Loucy (cell line): ENCODE results near the gene SASH1.

Experiments used
- H2AFZ ChIP-seq: fragments of 200-600 bp; sonication (generic); 2 replicates; pipeline ENCODE4 v1.6.0; 2016; ENCODE audit warnings: antibody characterized with exemption, mild to moderate bottlenecking, low read length, moderate library complexity
- H3F3A ChIP-seq: fragments of 200-600 bp; 2 replicates; pipeline ENCODE4 v1.6.0; 2016; ENCODE audit warnings: antibody characterized with exemption, low read depth, mild to moderate bottlenecking
- H3K27me3 ChIP-seq: fragments of 200-600 bp; sonication (generic); 2 replicates; pipeline ENCODE4 v1.6.1; 2014; ENCODE audit warnings: low read length, mild to moderate bottlenecking; ENCODE audit not compliant: insufficient read depth, poor library complexity, severe bottlenecking
- H3K36me3 ChIP-seq: fragments of 200-600 bp; sonication (generic); 2 replicates; pipeline ENCODE4 v1.6.1; 2016; ENCODE audit warnings: low read length; ENCODE audit not compliant: insufficient read depth
- H3K4me1 ChIP-seq: fragments of 200-600 bp; sonication (generic); 2 replicates; pipeline ENCODE4 v1.5.1; 2014; ENCODE audit warnings: low read length, mild to moderate bottlenecking; ENCODE audit not compliant: insufficient read depth, poor library complexity, severe bottlenecking
- H3K4me2 ChIP-seq: fragments of 200-600 bp; sonication (generic); 2 replicates; pipeline ENCODE4 v1.6.0; 2014; ENCODE audit warnings: antibody characterized with exemption, low read length, low read depth, mild to moderate bottlenecking; ENCODE audit not compliant: poor library complexity, severe bottlenecking
- H3K4me3 ChIP-seq: fragments of 200-600 bp; sonication (generic); 2 replicates; pipeline ENCODE4 v1.5.1; 2014; ENCODE audit warnings: low read length, mild to moderate bottlenecking, mixed read lengths; ENCODE audit not compliant: poor library complexity, severe bottlenecking
- H3K79me2 ChIP-seq: fragments of 200-600 bp; sonication (generic); 2 replicates; pipeline ENCODE4 v1.6.1; 2014; ENCODE audit warnings: low read length; ENCODE audit not compliant: insufficient read depth
- H3K9ac ChIP-seq: fragments of 200-600 bp; sonication (generic); 2 replicates; pipeline ENCODE4 v1.6.0; 2014; ENCODE audit warnings: mild to moderate bottlenecking, low read depth, low read length, moderate library complexity; ENCODE audit not compliant: poor library complexity, severe bottlenecking
- H3K9me2 ChIP-seq: fragments of 200-600 bp; sonication (generic); replicated peaks from 2 replicates; pipeline ENCODE4 v1.6.1; 2016; ENCODE audit warnings: low read depth, low read length, mixed read lengths
- H3K9me3 ChIP-seq: fragments of 200-600 bp; sonication (generic); 2 replicates; pipeline ENCODE4 v1.6.1; 2014; ENCODE audit warnings: mild to moderate bottlenecking, antibody characterized with exemption, low read length, low read depth; ENCODE audit not compliant: insufficient read depth
- H4K20me1 ChIP-seq: fragments of 200-600 bp; sonication (generic); 2 replicates; pipeline ENCODE4 v1.6.0; 2014; ENCODE audit warnings: antibody characterized with exemption, low read length, mild to moderate bottlenecking; ENCODE audit not compliant: insufficient read depth, poor library complexity, severe bottlenecking
- CTCF ChIP-seq: fragments of 200-600 bp; sonication (generic); conservative IDR thresholded peaks from 2 replicates; pipeline ENCODE4 v1.5.1; 2014; ENCODE audit warnings: mild to moderate bottlenecking, antibody characterized with exemption, low read length
- EZH2phosphoT487 ChIP-seq: fragments of 200-600 bp; IDR thresholded peaks from 2 replicates; pipeline ENCODE4 v1.6.1; 2018; ENCODE audit warnings: antibody characterized with exemption, mild to moderate bottlenecking, moderate library complexity, borderline replicate concordance

Gene SASH1

GRCh38 chr6:148359228-148359627, 16.6 kb downstream of the SASH1 start:
- Histone ChIP-seq H3K9me3 (no peaks in the 10 kb centered on the region), H3F3A (no peaks in the 10 kb centered on the region), H2AFZ (no peak overlapping the region), H3K36me3 (no peaks in the 10 kb centered on the region), H3K4me1 (no peaks in the 10 kb centered on the region), H3K9me2 (no peaks in the 10 kb centered on the region), H3K4me2 (no peak overlapping the region), H3K79me2 (no peaks in the 10 kb centered on the region), H3K9ac (no peak overlapping the region), H3K4me3 (no peak overlapping the region), H3K27me3 (no peaks in the 10 kb centered on the region), H4K20me1 (no peaks in the 10 kb centered on the region)
- TF ChIP-seq CTCF (no peak), EZH2phosphoT487 (no peak)

- no peak overlapping the region for H3K4me3 ChIP-seq
- H3K27me3 ChIP-seq, result no peaks in the 10 kb centered on the region
- H3K4me1 ChIP-seq, result peaks cover 20% of the 10 kb centered on the region
- TF ChIP-seq CTCF (no peak), EZH2phosphoT487 (no peak)
- H4K20me1 ChIP-seq, result no peaks in the 10 kb centered on the region
- no peak overlapping the region for H2AFZ ChIP-seq
- H3K9me2 ChIP-seq, result no peaks in the 10 kb centered on the region
- no peaks in the 10 kb centered on the region for H3K36me3 ChIP-seq
- H3K4me2 ChIP-seq, result no peak overlapping the region
- H3F3A ChIP-seq, result 0 out of 2 replicates have a peak, but pooled peaks cover 5% of the 10 kb centered on the region
- no peak overlapping the region for H3K9ac ChIP-seq
- H3K79me2 ChIP-seq, result no peaks in the 10 kb centered on the region
- no peaks in the 10 kb centered on the region for H3K9me3 ChIP-seq
These were observed 21.6 kb downstream of the SASH1 start for GRCh38 chr6:148364056-148364824.

- H3K9me3 ChIP-seq, result no peaks in the 10 kb centered on the region
- H3K4me1 ChIP-seq, result peaks cover 20% of the 10 kb centered on the region
- no peak overlapping the region for H3K4me2 ChIP-seq
- no peaks in the 10 kb centered on the region for H4K20me1 ChIP-seq
- no peaks in the 10 kb centered on the region for H3K9me2 ChIP-seq
- H3F3A ChIP-seq, result 0 out of 2 replicates have a peak, but pooled peaks cover 5% of the 10 kb centered on the region
- H3K79me2 ChIP-seq, result no peaks in the 10 kb centered on the region
- no peak overlapping the region for H3K4me3 ChIP-seq
- no peaks in the 10 kb centered on the region for H3K36me3 ChIP-seq
- no peaks in the 10 kb centered on the region for H3K27me3 ChIP-seq
- TF ChIP-seq EZH2phosphoT487 (no peak), CTCF (no peak)
- H2AFZ ChIP-seq, result no peak overlapping the region
- H3K9ac ChIP-seq, result no peak overlapping the region
These were observed 22.4 kb downstream of the SASH1 start for GRCh38 chr6:148365041-148365440.
